H1 (cell line): ENCODE measurements around the gene SLC28A1. TPM values are rescaled to one million over a fixed set of nuclear protein-coding genes. Genes with fewer than 3 reads are reported as not detected.

ENCODE experiments used
- ASH2L ChIP-seq: fragments of 200-600, 300-600 bp; sonication (generic); IDR thresholded peaks from one replicate; pipeline ENCODE4 v1.7.1; 2017; ENCODE audit warnings: low read length
- CEBPB ChIP-seq: IDR thresholded peaks from 2 replicates; pipeline ENCODE4 v1.6.1; 2012; ENCODE audit warnings: low read depth, low read length
- GABPA ChIP-seq: IDR thresholded peaks from 2 replicates; pipeline ENCODE4 v1.6.1; 2011; ENCODE audit warnings: mild to moderate bottlenecking, low read length, moderate library complexity, borderline replicate concordance; ENCODE audit not compliant: insufficient read depth
- HDAC2 ChIP-seq, 2 experiments: fragments of 300-600 bp in 1 of 2; sonication (generic) in 1 of 2; IDR thresholded peaks; 2 replicates each; pipeline ENCODE4 v1.6.1; 2011 to 2012; ENCODE audit warnings: low read depth in 2 of 2, low read length in 2 of 2, mild to moderate bottlenecking in 2 of 2, moderate library complexity in 2 of 2, borderline replicate concordance in 1 of 2, inconsistent platforms in 1 of 2
- PHF8 ChIP-seq: fragments of 200-600 bp; sonication (generic); conservative IDR thresholded peaks from 2 replicates; pipeline ENCODE4 v1.7.1; 2012; ENCODE audit warnings: low read depth, mild to moderate bottlenecking, inconsistent platforms, low read length, moderate library complexity
- POLR2A ChIP-seq, 2 experiments: IDR thresholded peaks; 1 replicate in 1 of 2; 2 replicates in 1 of 2; pipeline ENCODE4 v1.6.1; 2011; ENCODE audit warnings: low read depth in 2 of 2, low read length in 2 of 2, mild to moderate bottlenecking in 2 of 2; ENCODE audit errors: control extremely low read depth in 1 of 2
- SP2 ChIP-seq: IDR thresholded peaks from 2 replicates; pipeline ENCODE4 v1.6.1; 2012; ENCODE audit warnings: mild to moderate bottlenecking, low read length, inconsistent platforms
- polyA plus RNA-seq, 7 experiments: library from polyadenylated mRNA; depleted of rRNA in 3 of 7; stranded (reverse) in 5 of 7; unstranded in 2 of 7; fragments of >200 nt in 5 of 7; fragments of 200-250 nt in 2 of 7; gene quantifications; 1 replicate in 5 of 7; 2 replicates in 1 of 7; 4 replicates in 1 of 7; pipeline versions ENCODE4 v1.2.1 to v1.2.3, GENCODE V29; 2011 to 2013; ENCODE audit warnings: missing spikeins in 2 of 7, mixed read lengths in 2 of 7
- total RNA-seq: library from RNA; stranded (reverse); fragmentation: NEBNext Ultra II Directional; extraction: Animal tissue kit (Norgen Biotek cat#: 25700); gene quantifications from 2 replicates; pipeline ENCODE4 v1.2.1, GENCODE V29; 2021
- TF ChIP-seq, protein P1 (sequence below): fragments of 300-600 bp; sonication (generic); IDR thresholded peaks from 2 replicates; pipeline ENCODE4 v1.7.1; 2012; ENCODE audit warnings: low read length, moderate library complexity, mild to moderate bottlenecking, inconsistent platforms; ENCODE audit not compliant: insufficient replicate concordance
- TF ChIP-seq, protein P2 (sequence below): IDR thresholded peaks from 2 replicates; pipeline ENCODE4 v1.6.1; 2012; ENCODE audit warnings: inconsistent platforms

SLC28A1 gene
- total and polyA plus RNA-seq, 2 of the 8 experiments (the other 6 are each of a cell fraction or from before 2014, with no cell fraction given) = 0.09 TPM; not detected in 1

DNA sequence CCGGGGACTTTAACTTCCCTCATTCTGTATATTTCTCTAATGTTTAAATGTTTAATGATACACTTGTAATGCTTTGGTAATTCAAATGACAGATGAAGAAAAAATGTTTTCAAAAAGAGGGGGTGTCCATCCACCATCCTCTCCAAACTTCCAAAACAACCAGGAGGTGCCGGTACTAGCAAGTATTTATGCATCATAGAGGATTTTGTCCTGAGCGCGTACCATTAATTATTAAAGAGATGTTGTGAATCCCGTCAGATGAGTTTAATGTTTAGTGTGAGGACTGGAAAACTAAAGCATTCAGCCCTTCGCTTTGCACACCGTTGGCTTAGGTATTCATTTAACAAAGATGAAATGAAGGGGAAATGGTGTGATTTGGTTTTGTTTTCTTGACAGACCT, 1.3 kb downstream of the SLC28A1 start (continued):
- TF ChIP-seq, protein P1, sequence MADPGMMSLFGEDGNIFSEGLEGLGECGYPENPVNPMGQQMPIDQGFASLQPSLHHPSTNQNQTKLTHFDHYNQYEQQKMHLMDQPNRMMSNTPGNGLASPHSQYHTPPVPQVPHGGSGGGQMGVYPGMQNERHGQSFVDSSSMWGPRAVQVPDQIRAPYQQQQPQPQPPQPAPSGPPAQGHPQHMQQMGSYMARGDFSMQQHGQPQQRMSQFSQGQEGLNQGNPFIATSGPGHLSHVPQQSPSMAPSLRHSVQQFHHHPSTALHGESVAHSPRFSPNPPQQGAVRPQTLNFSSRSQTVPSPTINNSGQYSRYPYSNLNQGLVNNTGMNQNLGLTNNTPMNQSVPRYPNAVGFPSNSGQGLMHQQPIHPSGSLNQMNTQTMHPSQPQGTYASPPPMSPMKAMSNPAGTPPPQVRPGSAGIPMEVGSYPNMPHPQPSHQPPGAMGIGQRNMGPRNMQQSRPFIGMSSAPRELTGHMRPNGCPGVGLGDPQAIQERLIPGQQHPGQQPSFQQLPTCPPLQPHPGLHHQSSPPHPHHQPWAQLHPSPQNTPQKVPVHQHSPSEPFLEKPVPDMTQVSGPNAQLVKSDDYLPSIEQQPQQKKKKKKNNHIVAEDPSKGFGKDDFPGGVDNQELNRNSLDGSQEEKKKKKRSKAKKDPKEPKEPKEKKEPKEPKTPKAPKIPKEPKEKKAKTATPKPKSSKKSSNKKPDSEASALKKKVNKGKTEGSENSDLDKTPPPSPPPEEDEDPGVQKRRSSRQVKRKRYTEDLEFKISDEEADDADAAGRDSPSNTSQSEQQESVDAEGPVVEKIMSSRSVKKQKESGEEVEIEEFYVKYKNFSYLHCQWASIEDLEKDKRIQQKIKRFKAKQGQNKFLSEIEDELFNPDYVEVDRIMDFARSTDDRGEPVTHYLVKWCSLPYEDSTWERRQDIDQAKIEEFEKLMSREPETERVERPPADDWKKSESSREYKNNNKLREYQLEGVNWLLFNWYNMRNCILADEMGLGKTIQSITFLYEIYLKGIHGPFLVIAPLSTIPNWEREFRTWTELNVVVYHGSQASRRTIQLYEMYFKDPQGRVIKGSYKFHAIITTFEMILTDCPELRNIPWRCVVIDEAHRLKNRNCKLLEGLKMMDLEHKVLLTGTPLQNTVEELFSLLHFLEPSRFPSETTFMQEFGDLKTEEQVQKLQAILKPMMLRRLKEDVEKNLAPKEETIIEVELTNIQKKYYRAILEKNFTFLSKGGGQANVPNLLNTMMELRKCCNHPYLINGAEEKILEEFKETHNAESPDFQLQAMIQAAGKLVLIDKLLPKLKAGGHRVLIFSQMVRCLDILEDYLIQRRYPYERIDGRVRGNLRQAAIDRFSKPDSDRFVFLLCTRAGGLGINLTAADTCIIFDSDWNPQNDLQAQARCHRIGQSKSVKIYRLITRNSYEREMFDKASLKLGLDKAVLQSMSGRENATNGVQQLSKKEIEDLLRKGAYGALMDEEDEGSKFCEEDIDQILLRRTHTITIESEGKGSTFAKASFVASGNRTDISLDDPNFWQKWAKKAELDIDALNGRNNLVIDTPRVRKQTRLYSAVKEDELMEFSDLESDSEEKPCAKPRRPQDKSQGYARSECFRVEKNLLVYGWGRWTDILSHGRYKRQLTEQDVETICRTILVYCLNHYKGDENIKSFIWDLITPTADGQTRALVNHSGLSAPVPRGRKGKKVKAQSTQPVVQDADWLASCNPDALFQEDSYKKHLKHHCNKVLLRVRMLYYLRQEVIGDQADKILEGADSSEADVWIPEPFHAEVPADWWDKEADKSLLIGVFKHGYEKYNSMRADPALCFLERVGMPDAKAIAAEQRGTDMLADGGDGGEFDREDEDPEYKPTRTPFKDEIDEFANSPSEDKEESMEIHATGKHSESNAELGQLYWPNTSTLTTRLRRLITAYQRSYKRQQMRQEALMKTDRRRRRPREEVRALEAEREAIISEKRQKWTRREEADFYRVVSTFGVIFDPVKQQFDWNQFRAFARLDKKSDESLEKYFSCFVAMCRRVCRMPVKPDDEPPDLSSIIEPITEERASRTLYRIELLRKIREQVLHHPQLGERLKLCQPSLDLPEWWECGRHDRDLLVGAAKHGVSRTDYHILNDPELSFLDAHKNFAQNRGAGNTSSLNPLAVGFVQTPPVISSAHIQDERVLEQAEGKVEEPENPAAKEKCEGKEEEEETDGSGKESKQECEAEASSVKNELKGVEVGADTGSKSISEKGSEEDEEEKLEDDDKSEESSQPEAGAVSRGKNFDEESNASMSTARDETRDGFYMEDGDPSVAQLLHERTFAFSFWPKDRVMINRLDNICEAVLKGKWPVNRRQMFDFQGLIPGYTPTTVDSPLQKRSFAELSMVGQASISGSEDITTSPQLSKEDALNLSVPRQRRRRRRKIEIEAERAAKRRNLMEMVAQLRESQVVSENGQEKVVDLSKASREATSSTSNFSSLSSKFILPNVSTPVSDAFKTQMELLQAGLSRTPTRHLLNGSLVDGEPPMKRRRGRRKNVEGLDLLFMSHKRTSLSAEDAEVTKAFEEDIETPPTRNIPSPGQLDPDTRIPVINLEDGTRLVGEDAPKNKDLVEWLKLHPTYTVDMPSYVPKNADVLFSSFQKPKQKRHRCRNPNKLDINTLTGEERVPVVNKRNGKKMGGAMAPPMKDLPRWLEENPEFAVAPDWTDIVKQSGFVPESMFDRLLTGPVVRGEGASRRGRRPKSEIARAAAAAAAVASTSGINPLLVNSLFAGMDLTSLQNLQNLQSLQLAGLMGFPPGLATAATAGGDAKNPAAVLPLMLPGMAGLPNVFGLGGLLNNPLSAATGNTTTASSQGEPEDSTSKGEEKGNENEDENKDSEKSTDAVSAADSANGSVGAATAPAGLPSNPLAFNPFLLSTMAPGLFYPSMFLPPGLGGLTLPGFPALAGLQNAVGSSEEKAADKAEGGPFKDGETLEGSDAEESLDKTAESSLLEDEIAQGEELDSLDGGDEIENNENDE = no peak
- TF ChIP-seq HDAC2 (IDR thresholded peaks at IDR 0.05; ENCODE audit: borderline replicate concordance in 1 of 2, low read depth in 2 of 2, low read length in 2 of 2) (no peak), PHF8 (no peak), CEBPB (no peak), SP2 (no peak), GABPA (no peak), POLR2A (IDR thresholded peaks at IDR 0.05; ENCODE audit: control extremely low read depth in 1 of 2, low read depth in 2 of 2, low read length in 2 of 2) (no peak), ASH2L (no peak)
- TF ChIP-seq, protein P2, sequence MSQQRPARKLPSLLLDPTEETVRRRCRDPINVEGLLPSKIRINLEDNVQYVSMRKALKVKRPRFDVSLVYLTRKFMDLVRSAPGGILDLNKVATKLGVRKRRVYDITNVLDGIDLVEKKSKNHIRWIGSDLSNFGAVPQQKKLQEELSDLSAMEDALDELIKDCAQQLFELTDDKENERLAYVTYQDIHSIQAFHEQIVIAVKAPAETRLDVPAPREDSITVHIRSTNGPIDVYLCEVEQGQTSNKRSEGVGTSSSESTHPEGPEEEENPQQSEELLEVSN = no peak
